GM23248 (cell line): Measurements from ENCODE around the gene SNX13. TPM values are rescaled to one million over a fixed set of nuclear protein-coding genes. Genes with fewer than 3 reads are reported as not detected.

ENCODE experiments used
- DNase-seq: peaks from one replicate; pipeline ENCODE4 v3.0.0-alpha.2; 2015
- H2AFZ ChIP-seq: fragments of 200-600 bp; sonication (generic); 2 replicates; pipeline ENCODE4 v1.6.1; 2016; ENCODE audit warnings: antibody characterized with exemption
- H3F3A ChIP-seq: fragments of 200-600 bp; sonication (generic); 2 replicates; pipeline ENCODE4 v1.6.1; 2016; ENCODE audit warnings: mild to moderate bottlenecking, antibody characterized with exemption, mixed run types; ENCODE audit not compliant: insufficient read depth
- H3K27ac ChIP-seq: fragments of 200-600 bp; sonication (generic); 2 replicates; pipeline ENCODE4 v1.5.1; 2016; ENCODE audit warnings: mild to moderate bottlenecking
- H3K27me3 ChIP-seq: fragments of 200-600 bp; sonication (generic); replicated peaks from 2 replicates; pipeline ENCODE4 v1.6.1; 2016; ENCODE audit warnings: mild to moderate bottlenecking; ENCODE audit not compliant: insufficient read depth
- H3K36me3 ChIP-seq: fragments of 200-600 bp; sonication (generic); 2 replicates; pipeline ENCODE4 v1.6.1; 2016; ENCODE audit warnings: low read depth, mild to moderate bottlenecking
- H3K4me1 ChIP-seq: fragments of 200-600 bp; sonication (generic); 2 replicates; pipeline ENCODE4 v1.6.1; 2016; ENCODE audit warnings: mild to moderate bottlenecking; ENCODE audit not compliant: insufficient read depth
- H3K4me2 ChIP-seq: fragments of 200-600 bp; sonication (generic); one replicate; pipeline ENCODE4 v1.6.1; 2016; ENCODE audit warnings: mild to moderate bottlenecking; ENCODE audit not compliant: unreplicated experiment
- H3K4me3 ChIP-seq: fragments of 200-600 bp; sonication (generic); 2 replicates; pipeline ENCODE4 v1.5.1; 2016; ENCODE audit warnings: mild to moderate bottlenecking
- H3K79me2 ChIP-seq: fragments of 200-600 bp; sonication (generic); 2 replicates; pipeline ENCODE4 v1.6.1; 2016; ENCODE audit warnings: mild to moderate bottlenecking; ENCODE audit not compliant: insufficient read depth
- H3K9ac ChIP-seq: fragments of 200-600 bp; sonication (generic); 2 replicates; pipeline ENCODE4 v1.6.1; 2016; ENCODE audit warnings: mild to moderate bottlenecking
- H3K9me2 ChIP-seq: fragments of 200-600 bp; sonication (generic); 2 replicates; pipeline ENCODE4 v1.6.1; 2016; ENCODE audit warnings: mixed run types, mild to moderate bottlenecking, moderate library complexity; ENCODE audit not compliant: insufficient read depth
- H3K9me3 ChIP-seq: fragments of 200-600 bp; sonication (generic); one replicate; pipeline ENCODE4 v1.6.1; 2017; ENCODE audit warnings: low read depth
- H4K20me1 ChIP-seq: fragments of 200-600 bp; sonication (generic); 2 replicates; pipeline ENCODE4 v1.6.0; 2016; ENCODE audit not compliant: insufficient read depth
- EZH2 ChIP-seq: fragments of 200-600 bp; sonication (generic); IDR thresholded peaks from 2 replicates; pipeline ENCODE4 v1.6.1; 2018; ENCODE audit warnings: antibody characterized with exemption, mild to moderate bottlenecking; ENCODE audit not compliant: insufficient read depth, poor library complexity, severe bottlenecking
- EZH2phosphoT487 ChIP-seq: fragments of 200-600 bp; sonication (generic); IDR thresholded peaks from 2 replicates; pipeline ENCODE4 v1.6.1; 2018; ENCODE audit warnings: antibody characterized with exemption, moderate library complexity, mild to moderate bottlenecking, low read depth; ENCODE audit not compliant: insufficient read depth
- WGBS, 2 experiments: methylation state at CpG; one replicate each; pipeline ENCODE4 v1.1.6; 2015 to 2017; ENCODE audit warnings: low lambda C conversion rate in 2 of 2, low coverage in 1 of 2; ENCODE audit errors: missing lambda C conversion rate in 2 of 2; 5-methylcytosine and 5-hydroxymethylcytosine counted together
- in situ Hi-C: fragments of 300-500 bp; cut with MboI; formaldehyde crosslinking; loops from 2 replicates; pipeline ENCODE4 v1.15.0; 2020
- polyA plus RNA-seq: library from polyadenylated mRNA; unstranded; fragments of >200 nt; fragmentation: Nextera tagmentation; extraction: Ambion mirVana; gene quantifications from 2 replicates; pipeline ENCODE4 v1.2.1, GENCODE V29; 2016
- total RNA-seq: library from RNA; depleted of rRNA; stranded (reverse); fragments of >200 nt; shearing (Covaris generic); gene quantifications from 2 replicates; pipeline ENCODE4 v1.2.3, GENCODE V29; 2014

Gene SNX13
- total and polyA plus RNA-seq, 2 experiments from 2014 or later = 21.8 to 34.2 TPM

- Histone ChIP-seq H4K20me1 (no peaks in the 10 kb centered on the region), H3K27me3 (no peaks in the 10 kb centered on the region), H2AFZ (no peak overlapping the region), H3K79me2 (no peaks in the 10 kb centered on the region), H3F3A (peaks cover 4% of the 10 kb centered on the region; the same call in 1 of the 2 replicates), H3K9me3 (no peaks in the 10 kb centered on the region), H3K9ac (no peak overlapping the region), H3K4me1 (peaks cover 11% of the 10 kb centered on the region; the same call in 1 of the 2 replicates), H3K4me2 (no peak overlapping the region), H3K9me2 (no peaks in the 10 kb centered on the region), H3K4me3 (no peak overlapping the region), H3K36me3 (no peaks in the 10 kb centered on the region), H3K27ac (no peak overlapping the region)
- TF ChIP-seq EZH2phosphoT487 (no peak), EZH2 (no peak)
- WGBS, 2 experiments = 76 to 84% methylated on average over 1 of the region's 1 CpG
- DNase-seq = peak; percentile 7
- in situ Hi-C loops = no loop called here
Measured at GRCh38 chr7:17832242-17832641, 108.1 kb downstream of the SNX13 start.

DNA sequence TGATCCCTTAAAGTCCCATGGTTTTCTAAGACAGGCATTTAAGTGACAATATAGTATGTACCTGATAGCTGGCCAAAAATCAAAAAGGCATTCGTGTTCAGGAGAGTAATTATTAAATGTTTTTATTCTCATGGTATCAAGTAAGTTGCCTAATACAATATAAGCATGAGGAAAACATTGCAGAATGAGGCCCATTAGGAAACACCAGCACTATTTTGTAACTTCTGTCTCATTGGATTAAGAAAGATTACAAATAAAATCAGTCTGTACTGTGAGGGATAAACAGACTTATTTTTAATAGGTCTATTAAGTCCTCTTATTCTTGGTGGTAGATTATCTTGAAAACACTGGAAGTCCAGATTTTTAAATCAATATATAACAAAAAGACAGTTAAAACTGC is 110.1 kb downstream of the SNX13 start:
- Histone ChIP-seq H3K9me3 (no peaks in the 10 kb centered on the region), H3K4me3 (no peak overlapping the region), H3K9ac (no peak overlapping the region), H3K79me2 (no peaks in the 10 kb centered on the region), H3K4me2 (no peak overlapping the region), H3K27me3 (no peaks in the 10 kb centered on the region), H3K36me3 (peaks cover 4% of the 10 kb centered on the region; the same call in 1 of the 2 replicates), H3F3A (peaks cover 4% of the 10 kb centered on the region; the same call in 1 of the 2 replicates), H4K20me1 (no peaks in the 10 kb centered on the region), H3K9me2 (no peaks in the 10 kb centered on the region), H3K27ac (no peak overlapping the region), H2AFZ (no peak overlapping the region), H3K4me1 (peaks cover 11% of the 10 kb centered on the region; the same call in 1 of the 2 replicates)
- in situ Hi-C loops = no loop called here
- WGBS, 2 experiments = 92 to 97% methylated on average over 1 of the region's 1 CpG
- TF ChIP-seq EZH2phosphoT487 = no peak
- no peak for TF ChIP-seq EZH2
- DNase-seq = peak; percentile 24

DNA sequence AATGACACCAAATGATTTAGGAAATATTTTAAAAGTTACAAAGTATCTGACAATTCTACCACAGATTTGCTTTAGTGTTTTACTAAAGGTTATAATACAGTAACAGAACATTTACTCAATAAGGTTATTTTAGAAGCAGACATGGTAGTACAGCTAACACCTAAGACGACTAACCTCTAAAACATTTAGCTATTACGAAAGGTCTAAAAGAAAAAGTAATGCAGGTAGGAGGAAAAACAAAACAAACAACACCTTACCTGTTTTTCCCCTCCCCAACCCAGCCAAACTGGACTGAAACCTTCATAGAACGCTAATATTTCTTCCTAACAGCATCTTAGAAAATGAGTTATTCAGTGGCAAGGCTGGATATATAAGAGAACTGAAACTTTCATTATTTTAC is 111.3 kb downstream of the SNX13 start:
- no peaks in the 10 kb centered on the region for H4K20me1 ChIP-seq
- TF ChIP-seq EZH2 (no peak), EZH2phosphoT487 (no peak)
- 96 to 99% methylated on average over 3 of the region's 3 CpGs for WGBS, 2 experiments
- no peak overlapping the region for H3K9ac ChIP-seq
- H3K27me3 ChIP-seq = no peaks in the 10 kb centered on the region
- no peak overlapping the region for H3K4me2 ChIP-seq
- H3K9me2 ChIP-seq = no peaks in the 10 kb centered on the region
- no peak overlapping the region for H3K27ac ChIP-seq
- DNase-seq = no peak
- no peak overlapping the region for H2AFZ ChIP-seq
- peaks cover 4% of the 10 kb centered on the region; the same call in 1 of the 2 replicates for H3F3A ChIP-seq
- in situ Hi-C loops = no loop called here
- peaks cover 11% of the 10 kb centered on the region; the same call in 1 of the 2 replicates for H3K4me1 ChIP-seq
- peaks cover 8% of the 10 kb centered on the region for H3K36me3 ChIP-seq
- H3K9me3 ChIP-seq = no peaks in the 10 kb centered on the region
- H3K4me3 ChIP-seq = no peak overlapping the region
- no peaks in the 10 kb centered on the region for H3K79me2 ChIP-seq

DNA sequence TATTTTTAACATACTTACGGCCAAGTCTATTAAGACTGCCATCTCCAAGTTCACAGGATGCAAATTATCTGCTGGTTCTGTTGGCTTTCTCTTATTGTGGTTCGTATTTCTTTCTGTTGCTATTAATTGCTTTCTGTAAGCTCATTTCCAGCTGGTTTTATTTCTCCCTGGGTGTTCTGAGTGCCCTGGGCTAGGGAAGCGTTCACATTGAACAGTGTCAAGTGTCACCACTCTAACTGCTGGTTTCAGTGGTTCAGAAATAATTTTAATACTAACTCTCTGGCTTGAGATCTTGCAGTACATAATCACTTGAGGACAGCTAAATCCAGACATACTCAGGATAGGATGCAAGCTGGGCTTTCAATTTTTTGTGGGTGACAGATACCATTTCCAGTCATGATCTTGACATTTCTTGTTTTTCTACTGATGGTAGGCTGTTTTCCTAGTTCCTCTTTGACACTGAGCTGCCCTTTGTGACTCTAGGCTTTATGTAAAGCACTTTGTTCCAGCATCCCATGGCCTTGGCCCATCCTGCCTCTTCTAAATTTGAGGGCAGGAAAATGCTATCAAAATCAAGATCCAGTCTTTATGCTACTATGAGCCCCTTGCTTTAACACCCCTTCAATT is 117.6 kb downstream of the SNX13 start:
- H3K9me2 ChIP-seq = no peaks in the 10 kb centered on the region
- DNase-seq = no peak
- no peaks in the 10 kb centered on the region for H3K4me1 ChIP-seq
- no peak overlapping the region for H3K4me2 ChIP-seq
- no peaks in the 10 kb centered on the region for H4K20me1 ChIP-seq
- no peak overlapping the region for H3K9ac ChIP-seq
- H3K27me3 ChIP-seq = no peaks in the 10 kb centered on the region
- 74% methylated on average over 3 of the region's 3 CpGs for WGBS, 2 experiments
- H2AFZ ChIP-seq = no peak overlapping the region
- no peaks in the 10 kb centered on the region for H3K79me2 ChIP-seq
- no peak overlapping the region for H3K4me3 ChIP-seq
- H3K36me3 ChIP-seq = peaks cover 20% of the 10 kb centered on the region
- no peaks in the 10 kb centered on the region for H3K9me3 ChIP-seq
- no peak overlapping the region for H3K27ac ChIP-seq
- in situ Hi-C loops = no loop called here
- no peaks in the 10 kb centered on the region for H3F3A ChIP-seq
- no peak for TF ChIP-seq EZH2phosphoT487
- TF ChIP-seq EZH2 = no peak
